Esophagus muscularis mucosa (tissue), 4 donors: ENCODE measurements around the gene GADD45GIP1. TPM values are rescaled to one million over a fixed set of nuclear protein-coding genes. Genes with fewer than 3 reads are reported as not detected.

Experiments used
- DNase-seq: peaks from one replicate; pipeline ENCODE4 v3.0.0-alpha.2; 2017; ENCODE audit errors: extremely low spot score
- H3K27ac ChIP-seq, 4 donors: fragments of 200-600 bp; sonication (generic); replicated peaks in 1 of 4; 1 replicate in 3 of 4; 2 replicates in 1 of 4; pipeline ENCODE4 v1.5.1; 2016 to 2019; ENCODE audit warnings: mild to moderate bottlenecking in 1 of 4
- H3K27me3 ChIP-seq, 4 donors: fragments of 200-600 bp; sonication (generic); one replicate each; pipeline versions ENCODE4 v1.5.1 to v1.6.0; 2016 to 2019
- H3K36me3 ChIP-seq, 4 donors: fragments of 200-600 bp; sonication (generic); one replicate each; pipeline ENCODE4 v1.5.1; 2016 to 2019
- H3K4me1 ChIP-seq, 4 donors: fragments of 200-600 bp; sonication (generic); one replicate each; pipeline ENCODE4 v1.5.1; 2016 to 2019
- H3K4me3 ChIP-seq, 4 donors: fragments of 200-600 bp; sonication (generic); 1 replicate in 2 of 4; 2 replicates in 2 of 4; pipeline ENCODE4 v1.5.1; 2016 to 2019; ENCODE audit warnings: mild to moderate bottlenecking in 4 of 4, moderate library complexity in 1 of 4
- H3K9me3 ChIP-seq, 4 donors: fragments of 200-600 bp; sonication (generic); 1 replicate in 3 of 4; 2 replicates in 1 of 4; pipeline ENCODE4 v1.5.1; 2016 to 2019
- EP300 ChIP-seq: sonication (generic); formaldehyde crosslinking; IDR thresholded peaks from one replicate; pipeline ENCODE4 v1.6.1; 2017; ENCODE audit warnings: antibody characterized with exemption
- POLR2A ChIP-seq: fragments of 450-650 bp; IDR thresholded peaks from one replicate; pipeline ENCODE4 v1.6.1; 2017; ENCODE audit warnings: antibody characterized with exemption, moderate library complexity, mild to moderate bottlenecking, low read depth
- POLR2AphosphoS5 ChIP-seq, 2 donors: sonication (generic); formaldehyde crosslinking; IDR thresholded peaks; one replicate each; pipeline ENCODE4 v1.6.1; 2017; ENCODE audit warnings: antibody characterized with exemption in 2 of 2
- WGBS: methylation state at CpG from one replicate; pipeline ENCODE4 v1.1.5; 2018; 5-methylcytosine and 5-hydroxymethylcytosine counted together
- intact Hi-C: fragments of 100-400 bp; cut with DNase I; formaldehyde crosslinking; loops from one replicate; pipeline ENCODE4 v1.15.1; 2023
- total RNA-seq, 4 donors: library from RNA; depleted of rRNA; stranded (reverse); fragments of >200 nt; gene quantifications; one replicate each; pipeline versions ENCODE4 v1.1.0 to v1.2.1, GENCODE V29; 2016
- TF ChIP-seq, protein P1 (sequence below), 3 experiments: fragments of 200-600 bp in 2 of 3; fragments of 450-650 bp in 1 of 3; sonication (generic) in 2 of 3; IDR thresholded peaks; one replicate each; pipeline ENCODE4 v1.5.1; 2017 to 2019; ENCODE audit warnings: antibody characterized with exemption in 3 of 3, mild to moderate bottlenecking in 2 of 3, moderate library complexity in 1 of 3

GADD45GIP1 gene
- total RNA-seq, 4 donors from 2014 or later: 33.0 to 60.1 (median 49.3) TPM

DNA sequence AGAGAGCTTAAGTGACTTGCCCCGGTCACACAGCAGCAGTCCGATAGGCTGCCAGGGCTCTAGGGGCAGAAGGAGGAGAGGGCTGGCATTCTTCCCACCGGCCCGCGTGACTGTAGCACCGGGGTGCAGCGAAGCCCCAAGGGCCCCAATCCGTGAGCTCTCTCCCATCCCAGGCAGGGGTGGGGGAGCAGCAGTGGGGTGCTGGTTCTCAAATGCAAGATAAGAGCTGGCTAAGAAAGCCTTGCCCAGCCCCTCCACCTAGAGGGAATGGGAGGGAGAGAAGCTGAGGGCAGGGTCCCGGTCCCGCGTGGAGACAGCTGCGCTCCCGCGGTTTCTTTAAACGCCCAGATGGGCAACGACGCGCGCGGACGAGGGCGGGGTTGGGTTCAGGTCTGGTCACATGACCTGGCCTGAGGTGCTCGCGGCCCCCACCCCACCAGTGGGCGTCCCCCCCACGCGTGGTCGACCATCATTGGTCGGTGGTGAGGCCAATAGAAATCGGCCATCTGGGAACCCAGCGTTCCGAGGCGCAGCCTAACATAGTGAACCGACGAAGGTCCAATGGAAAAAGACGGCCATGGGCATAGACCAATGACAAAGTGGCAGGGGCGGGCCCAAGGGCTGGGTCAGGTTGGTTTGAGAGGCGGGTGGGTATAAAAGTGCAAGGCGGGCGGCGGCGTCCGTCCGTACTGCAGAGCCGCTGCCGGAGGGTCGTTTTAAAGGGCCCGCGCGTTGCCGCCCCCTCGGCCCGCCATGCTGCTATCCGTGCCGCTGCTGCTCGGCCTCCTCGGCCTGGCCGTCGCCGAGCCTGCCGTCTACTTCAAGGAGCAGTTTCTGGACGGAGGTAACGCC is 18.9 kb downstream of the GADD45GIP1 start, which contains the start of gene CALR:
Gene CALR (plus strand): TSS at position 683 of the 852 bp plus-strand sequence. CDS start 71 bp downstream, at position 754.
- TF ChIP-seq POLR2A: peak; percentile 98
- TF ChIP-seq EP300: no peak
- TF ChIP-seq, protein P1, sequence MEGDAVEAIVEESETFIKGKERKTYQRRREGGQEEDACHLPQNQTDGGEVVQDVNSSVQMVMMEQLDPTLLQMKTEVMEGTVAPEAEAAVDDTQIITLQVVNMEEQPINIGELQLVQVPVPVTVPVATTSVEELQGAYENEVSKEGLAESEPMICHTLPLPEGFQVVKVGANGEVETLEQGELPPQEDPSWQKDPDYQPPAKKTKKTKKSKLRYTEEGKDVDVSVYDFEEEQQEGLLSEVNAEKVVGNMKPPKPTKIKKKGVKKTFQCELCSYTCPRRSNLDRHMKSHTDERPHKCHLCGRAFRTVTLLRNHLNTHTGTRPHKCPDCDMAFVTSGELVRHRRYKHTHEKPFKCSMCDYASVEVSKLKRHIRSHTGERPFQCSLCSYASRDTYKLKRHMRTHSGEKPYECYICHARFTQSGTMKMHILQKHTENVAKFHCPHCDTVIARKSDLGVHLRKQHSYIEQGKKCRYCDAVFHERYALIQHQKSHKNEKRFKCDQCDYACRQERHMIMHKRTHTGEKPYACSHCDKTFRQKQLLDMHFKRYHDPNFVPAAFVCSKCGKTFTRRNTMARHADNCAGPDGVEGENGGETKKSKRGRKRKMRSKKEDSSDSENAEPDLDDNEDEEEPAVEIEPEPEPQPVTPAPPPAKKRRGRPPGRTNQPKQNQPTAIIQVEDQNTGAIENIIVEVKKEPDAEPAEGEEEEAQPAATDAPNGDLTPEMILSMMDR (IDR thresholded peaks at IDR 0.05): no peak
- TF ChIP-seq POLR2AphosphoS5 (IDR thresholded peaks at IDR 0.05): peak; percentile 99 to 100
- peaks cover 44 to 57% (median 54%) of the 10 kb centered on the region in 4 donors for H3K4me1 ChIP-seq
- H3K27me3 ChIP-seq: no peaks in the 10 kb centered on the region
- 0% methylated on average over 2 of the region's 63 CpGs for WGBS
- no peaks in the 10 kb centered on the region for H3K9me3 ChIP-seq
- peak within 1 kb of the TSS; percentile 78 to 99 (median 88) for H3K4me3 ChIP-seq
- intact Hi-C loops: no loop called here
- peak within 1 kb of the TSS; percentile 88 to 96 (median 93) for H3K27ac ChIP-seq
- peaks cover 34 to 36% (median 34%) of the 10 kb centered on the region in 4 donors for H3K36me3 ChIP-seq
- DNase-seq: peak; percentile 100

DNA sequence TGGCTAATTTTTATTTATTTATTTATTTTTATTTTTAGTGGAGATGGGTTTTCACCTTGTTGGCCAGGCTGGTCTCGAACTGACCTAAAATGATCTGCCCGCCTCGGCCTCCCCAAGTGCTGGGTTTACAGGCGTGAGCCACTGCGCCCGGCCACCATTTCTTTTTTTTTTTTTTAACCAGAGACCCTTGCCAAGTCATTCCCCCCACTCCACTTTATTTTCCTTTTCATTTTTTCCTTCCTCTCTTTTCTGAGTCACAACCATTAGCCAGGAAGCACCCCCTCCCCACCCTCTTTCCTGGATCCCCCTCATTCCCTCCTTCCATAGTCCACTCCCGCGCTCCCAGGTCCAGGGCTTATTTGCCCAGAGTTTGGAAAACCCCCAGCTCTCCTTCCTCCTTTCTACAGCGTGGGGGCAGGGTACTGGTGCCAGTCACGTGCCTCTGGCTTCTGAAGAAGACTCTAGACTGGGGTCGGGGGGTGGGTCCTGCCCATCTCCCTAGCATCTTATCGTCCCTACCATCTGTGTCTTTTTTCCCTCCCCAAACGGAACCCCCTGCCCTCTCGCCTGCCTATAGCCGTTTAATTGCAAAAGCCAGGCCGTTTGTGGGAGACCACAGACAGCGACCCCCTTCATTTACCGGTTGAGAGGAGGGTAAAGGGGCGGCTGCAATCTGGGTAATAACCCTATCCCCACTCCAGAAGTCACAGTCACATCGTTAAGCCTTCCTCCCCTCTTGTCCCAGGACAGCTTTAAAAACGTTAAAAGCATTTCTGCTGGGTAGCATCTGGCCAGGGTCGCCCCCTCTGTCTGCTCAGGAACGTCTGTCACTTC is 19.7 kb downstream of the GADD45GIP1 start:
- no peak for DNase-seq
- H3K27ac ChIP-seq: peak overlapping the region; percentile 22 to 96 (median 78)
- TF ChIP-seq, protein P1 (IDR thresholded peaks at IDR 0.05): no peak
- TF ChIP-seq POLR2A: no peak
- no peak for TF ChIP-seq EP300
- peaks cover 47 to 57% (median 56%) of the 10 kb centered on the region in 4 donors for H3K4me1 ChIP-seq
- H3K9me3 ChIP-seq: no peaks in the 10 kb centered on the region
- H3K36me3 ChIP-seq: peaks cover 25 to 27% (median 26%) of the 10 kb centered on the region in 4 donors
- intact Hi-C loops: no loop called here
- H3K4me3 ChIP-seq: peak overlapping the region; percentile 78 to 99 (median 88)
- WGBS: 30% methylated on average over 23 of the region's 23 CpGs
- H3K27me3 ChIP-seq: no peaks in the 10 kb centered on the region

DNA sequence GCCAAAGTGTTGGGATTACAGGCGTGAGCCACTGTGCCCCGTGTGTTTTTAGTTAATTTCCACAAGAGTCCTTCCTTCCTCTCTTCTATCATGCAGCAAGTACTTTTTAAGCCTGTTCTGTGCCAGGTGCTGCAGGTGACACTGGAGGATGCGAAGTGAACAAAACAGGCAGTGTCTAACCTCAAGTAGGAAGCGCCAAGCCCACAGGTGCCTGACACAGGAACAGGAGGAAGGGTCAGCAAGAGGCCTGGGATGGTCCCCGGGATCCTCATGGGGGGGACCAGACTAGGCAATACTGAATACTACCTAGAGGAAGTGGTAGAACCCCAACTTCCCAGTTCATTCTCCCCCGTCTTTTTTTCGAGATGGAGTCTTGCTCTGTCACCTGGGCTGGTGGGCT is 20.4 kb downstream of the GADD45GIP1 start:
- TF ChIP-seq POLR2AphosphoS5 (IDR thresholded peaks at IDR 0.05): no peak
- TF ChIP-seq, protein P1 (IDR thresholded peaks at IDR 0.05): no peak
- no peak for DNase-seq
- Histone ChIP-seq H3K27ac (no peak overlapping the region), H3K4me1 (peaks cover 47 to 57% (median 56%) of the 10 kb centered on the region in 4 donors), H3K27me3 (no peaks in the 10 kb centered on the region), H3K9me3 (no peaks in the 10 kb centered on the region), H3K36me3 (peaks cover 18 to 20% (median 20%) of the 10 kb centered on the region in 4 donors), H3K4me3 (no peak overlapping the region)
- 67% methylated on average over 7 of the region's 7 CpGs for WGBS
- intact Hi-C loops: no loop called here

DNA sequence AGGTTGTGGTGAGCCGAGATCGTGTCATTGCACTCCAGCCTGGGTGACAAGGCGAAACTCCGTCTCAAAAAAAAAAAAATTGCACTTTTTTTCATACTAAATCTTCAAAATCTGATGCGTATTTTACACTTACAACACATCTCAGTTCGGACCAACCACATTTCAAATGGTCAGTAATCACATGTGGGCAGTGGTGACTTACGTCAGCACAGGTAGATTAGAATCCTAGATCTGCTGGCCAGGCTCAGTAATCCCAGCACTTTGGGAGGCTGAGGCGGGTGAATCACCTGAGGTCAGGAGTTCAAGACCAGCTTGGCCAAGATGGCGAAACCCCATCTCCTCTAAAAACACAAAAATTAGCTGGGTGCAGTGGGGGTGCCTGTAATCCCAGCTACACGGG is 22.0 kb downstream of the GADD45GIP1 start:
- H3K4me1 ChIP-seq: peaks cover 32 to 48% (median 43%) of the 10 kb centered on the region in 4 donors
- H3K36me3 ChIP-seq: peaks cover 10 to 15% (median 12%) of the 10 kb centered on the region in 4 donors
- H3K4me3 ChIP-seq: no peak overlapping the region
- intact Hi-C loops: no loop called here
- 89% methylated on average over 10 of the region's 10 CpGs for WGBS
- no peaks in the 10 kb centered on the region for H3K9me3 ChIP-seq
- TF ChIP-seq POLR2A: no peak
- no peak for TF ChIP-seq EP300
- no peak for TF ChIP-seq POLR2AphosphoS5 (IDR thresholded peaks at IDR 0.05)
- TF ChIP-seq, protein P1 (IDR thresholded peaks at IDR 0.05): no peak
- no peak overlapping the region for H3K27ac ChIP-seq
- no peaks in the 10 kb centered on the region for H3K27me3 ChIP-seq
- no peak for DNase-seq
